ENCODE data around the gene ELF1.

- TF ChIP-seq, protein P1, sequence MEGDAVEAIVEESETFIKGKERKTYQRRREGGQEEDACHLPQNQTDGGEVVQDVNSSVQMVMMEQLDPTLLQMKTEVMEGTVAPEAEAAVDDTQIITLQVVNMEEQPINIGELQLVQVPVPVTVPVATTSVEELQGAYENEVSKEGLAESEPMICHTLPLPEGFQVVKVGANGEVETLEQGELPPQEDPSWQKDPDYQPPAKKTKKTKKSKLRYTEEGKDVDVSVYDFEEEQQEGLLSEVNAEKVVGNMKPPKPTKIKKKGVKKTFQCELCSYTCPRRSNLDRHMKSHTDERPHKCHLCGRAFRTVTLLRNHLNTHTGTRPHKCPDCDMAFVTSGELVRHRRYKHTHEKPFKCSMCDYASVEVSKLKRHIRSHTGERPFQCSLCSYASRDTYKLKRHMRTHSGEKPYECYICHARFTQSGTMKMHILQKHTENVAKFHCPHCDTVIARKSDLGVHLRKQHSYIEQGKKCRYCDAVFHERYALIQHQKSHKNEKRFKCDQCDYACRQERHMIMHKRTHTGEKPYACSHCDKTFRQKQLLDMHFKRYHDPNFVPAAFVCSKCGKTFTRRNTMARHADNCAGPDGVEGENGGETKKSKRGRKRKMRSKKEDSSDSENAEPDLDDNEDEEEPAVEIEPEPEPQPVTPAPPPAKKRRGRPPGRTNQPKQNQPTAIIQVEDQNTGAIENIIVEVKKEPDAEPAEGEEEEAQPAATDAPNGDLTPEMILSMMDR (IDR thresholded peaks at IDR 0.05) = no peak
- TF ChIP-seq CREM (CRISPR knock-in tag; IDR thresholded peaks at IDR 0.05) (no peak), CREB1 (CRISPR knock-in tag; IDR thresholded peaks at IDR 0.05) (no peak), PRRX2 (CRISPR knock-in tag; IDR thresholded peaks at IDR 0.05) (no peak)
- TF ChIP-seq, protein P2, sequence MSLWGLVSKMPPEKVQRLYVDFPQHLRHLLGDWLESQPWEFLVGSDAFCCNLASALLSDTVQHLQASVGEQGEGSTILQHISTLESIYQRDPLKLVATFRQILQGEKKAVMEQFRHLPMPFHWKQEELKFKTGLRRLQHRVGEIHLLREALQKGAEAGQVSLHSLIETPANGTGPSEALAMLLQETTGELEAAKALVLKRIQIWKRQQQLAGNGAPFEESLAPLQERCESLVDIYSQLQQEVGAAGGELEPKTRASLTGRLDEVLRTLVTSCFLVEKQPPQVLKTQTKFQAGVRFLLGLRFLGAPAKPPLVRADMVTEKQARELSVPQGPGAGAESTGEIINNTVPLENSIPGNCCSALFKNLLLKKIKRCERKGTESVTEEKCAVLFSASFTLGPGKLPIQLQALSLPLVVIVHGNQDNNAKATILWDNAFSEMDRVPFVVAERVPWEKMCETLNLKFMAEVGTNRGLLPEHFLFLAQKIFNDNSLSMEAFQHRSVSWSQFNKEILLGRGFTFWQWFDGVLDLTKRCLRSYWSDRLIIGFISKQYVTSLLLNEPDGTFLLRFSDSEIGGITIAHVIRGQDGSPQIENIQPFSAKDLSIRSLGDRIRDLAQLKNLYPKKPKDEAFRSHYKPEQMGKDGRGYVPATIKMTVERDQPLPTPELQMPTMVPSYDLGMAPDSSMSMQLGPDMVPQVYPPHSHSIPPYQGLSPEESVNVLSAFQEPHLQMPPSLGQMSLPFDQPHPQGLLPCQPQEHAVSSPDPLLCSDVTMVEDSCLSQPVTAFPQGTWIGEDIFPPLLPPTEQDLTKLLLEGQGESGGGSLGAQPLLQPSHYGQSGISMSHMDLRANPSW (CRISPR knock-in tag; conservative IDR thresholded peaks at IDR 0.05; ENCODE audit: low read depth) = no peak
- TF ChIP-seq, protein P3, sequence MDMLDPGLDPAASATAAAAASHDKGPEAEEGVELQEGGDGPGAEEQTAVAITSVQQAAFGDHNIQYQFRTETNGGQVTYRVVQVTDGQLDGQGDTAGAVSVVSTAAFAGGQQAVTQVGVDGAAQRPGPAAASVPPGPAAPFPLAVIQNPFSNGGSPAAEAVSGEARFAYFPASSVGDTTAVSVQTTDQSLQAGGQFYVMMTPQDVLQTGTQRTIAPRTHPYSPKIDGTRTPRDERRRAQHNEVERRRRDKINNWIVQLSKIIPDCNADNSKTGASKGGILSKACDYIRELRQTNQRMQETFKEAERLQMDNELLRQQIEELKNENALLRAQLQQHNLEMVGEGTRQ (CRISPR knock-in tag; IDR thresholded peaks at IDR 0.05) = no peak
Observed at GRCh38 chr13:40923867-40924266, 95.2 kb downstream of the ELF1 start.

Data from WTC11 (cell line).